DMS 273 (cell line): ENCODE results near the gene THPO.
"Not testable (repeated sequence)": the region's sequence is repeated elsewhere in the genome, so short reads cannot be mapped to it uniquely, and the experiment has no call there.

Source experiments
- DNase-seq: peaks from one replicate; lab custom pipeline; 2025; ENCODE audit not compliant: unreplicated experiment; lab: John Stamatoyannopoulos, UW

THPO gene

DNA sequence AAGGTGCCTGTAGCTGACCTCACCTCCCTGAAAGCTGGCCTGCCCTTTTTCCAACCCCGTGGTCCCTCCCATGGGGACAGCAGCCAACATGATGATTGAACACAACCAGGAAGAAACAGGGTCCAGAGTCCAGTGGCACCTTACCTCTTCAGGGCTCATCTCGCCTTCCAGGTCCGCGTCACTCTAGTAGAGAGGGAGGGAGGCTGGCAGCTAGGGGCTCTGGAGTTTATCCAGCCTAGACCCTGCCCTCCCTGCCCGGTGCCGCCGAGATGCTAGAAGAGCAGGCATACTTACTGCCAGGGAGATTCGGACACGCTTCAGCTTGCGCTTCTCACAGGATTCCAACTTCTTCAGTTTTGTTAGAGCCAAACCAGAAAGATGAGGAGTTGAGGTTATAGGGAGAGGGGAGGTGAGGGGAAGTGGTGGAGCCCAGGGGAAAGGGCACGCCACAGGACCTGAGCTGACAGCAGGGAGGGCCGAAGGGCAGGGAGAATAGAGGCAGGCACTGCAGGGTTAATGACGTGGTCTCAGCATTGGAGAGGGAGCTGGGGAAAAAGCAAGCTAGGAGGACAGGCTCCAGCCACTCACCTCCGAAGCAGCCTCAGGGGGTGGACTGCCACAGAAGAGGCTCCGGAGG, 25.7 kb downstream of the THPO start:
- no peak for DNase-seq

DNA sequence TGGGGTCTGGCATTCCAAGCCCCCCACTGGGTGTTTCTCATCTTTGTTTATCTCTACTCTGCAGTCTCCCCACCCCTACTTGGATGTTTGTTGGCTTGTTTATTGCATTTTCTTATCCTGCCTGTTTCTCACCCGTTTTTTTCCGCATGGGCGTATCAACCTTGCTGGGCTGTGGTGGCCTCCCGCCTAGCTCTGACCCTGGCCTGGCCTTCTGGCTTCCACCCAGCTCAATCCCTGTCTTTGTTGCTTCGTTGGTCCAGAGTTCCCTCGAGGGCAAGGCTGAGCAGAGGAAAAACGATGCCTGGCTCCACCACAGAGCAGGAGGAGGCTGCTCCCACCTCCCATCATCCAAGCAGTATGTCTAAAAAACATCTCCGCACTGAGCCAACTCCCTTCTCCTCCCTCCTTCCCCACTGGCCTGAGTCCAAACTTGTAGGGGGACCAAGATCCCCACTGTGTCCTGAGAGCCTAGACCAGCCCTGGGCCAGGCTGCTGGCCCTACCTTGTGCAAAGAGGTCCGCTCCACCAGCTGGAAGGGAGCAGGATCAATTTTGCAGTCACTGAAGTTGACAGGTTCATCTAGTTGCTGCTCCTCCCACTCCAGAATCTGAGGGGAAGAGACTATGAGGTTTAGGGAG, 26.4 kb downstream of the THPO start:
- DNase-seq: no peak

DNA sequence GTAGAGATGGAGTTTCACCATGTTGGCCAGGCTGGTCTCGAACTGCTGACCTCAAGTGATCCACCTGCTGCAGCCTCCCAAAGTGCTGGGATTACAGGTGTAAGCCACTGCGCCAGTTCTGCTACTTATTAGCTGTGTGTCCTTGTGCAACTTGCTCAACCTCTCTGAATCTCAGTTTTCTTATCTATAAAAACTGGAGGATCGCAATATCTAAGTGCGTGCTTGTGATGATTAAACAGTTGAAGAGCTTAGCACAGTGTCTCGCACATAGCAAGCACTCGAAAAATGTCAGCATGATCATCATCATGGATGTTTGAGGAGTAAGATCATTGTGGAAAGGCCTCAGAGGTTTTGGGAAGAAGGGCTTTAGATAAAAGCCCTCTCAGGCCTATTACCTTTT, 27.4 kb downstream of the THPO start:
- DNase-seq: no peak

DNA sequence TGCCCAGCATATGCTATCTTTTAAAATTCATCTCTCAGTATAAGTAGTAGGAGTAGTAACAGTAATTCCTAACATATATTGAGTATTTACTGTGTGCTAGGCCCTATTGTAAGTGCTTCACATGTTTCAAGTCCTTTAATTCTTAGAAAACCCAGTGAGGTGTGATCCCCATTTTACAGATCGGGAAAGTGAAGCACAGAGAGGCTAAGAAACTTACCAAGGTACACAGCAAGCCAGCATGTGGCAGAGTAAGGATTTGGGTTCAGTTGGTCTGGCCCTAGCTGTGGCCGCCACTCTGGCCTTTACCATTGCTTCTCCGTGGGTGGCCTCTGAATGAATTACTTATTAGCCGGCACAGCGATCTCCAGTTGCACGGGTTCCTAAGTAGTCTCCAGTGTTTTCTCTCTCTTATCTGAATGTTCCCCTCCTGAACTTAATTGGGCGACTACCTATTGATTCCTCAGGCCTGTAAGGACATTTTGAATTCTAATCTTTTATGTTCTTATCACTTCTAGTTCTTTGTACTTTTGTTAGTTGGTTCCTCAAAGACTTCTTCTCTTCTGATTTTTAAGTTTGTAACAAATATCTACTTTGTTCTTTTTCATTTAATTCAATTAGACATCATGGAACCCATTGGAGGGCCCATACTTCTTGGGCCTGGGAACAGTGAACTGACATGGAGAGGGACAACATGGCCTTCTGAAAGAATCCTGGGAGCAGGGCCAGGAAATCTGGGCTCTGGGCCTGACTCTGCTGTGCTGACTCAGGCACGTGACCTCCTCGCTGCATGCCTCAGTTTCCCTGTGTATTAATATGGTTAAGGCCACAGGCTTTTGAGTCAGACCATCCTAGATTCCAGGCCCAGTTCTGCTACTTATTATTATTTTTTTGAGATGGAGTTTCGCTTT, 28.2 kb downstream of the THPO start:
- DNase-seq: no peak

DNA sequence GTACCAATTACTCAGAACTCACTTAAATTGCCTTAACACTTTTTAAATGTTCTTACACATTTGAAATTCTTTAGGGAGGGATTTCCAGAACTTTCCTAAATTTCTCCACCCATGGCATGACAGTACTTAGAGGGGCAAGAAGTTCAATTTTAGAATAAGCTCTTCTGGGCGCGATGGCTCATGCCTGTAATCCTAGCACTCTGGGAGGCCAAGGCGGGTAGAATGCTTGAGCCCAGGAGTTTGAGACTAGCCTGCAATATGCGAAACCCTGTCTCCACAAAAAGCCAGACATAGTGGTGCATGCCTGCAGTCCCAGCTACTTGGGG, 30.0 kb downstream of the THPO start:
- DNase-seq: no peak

DNA sequence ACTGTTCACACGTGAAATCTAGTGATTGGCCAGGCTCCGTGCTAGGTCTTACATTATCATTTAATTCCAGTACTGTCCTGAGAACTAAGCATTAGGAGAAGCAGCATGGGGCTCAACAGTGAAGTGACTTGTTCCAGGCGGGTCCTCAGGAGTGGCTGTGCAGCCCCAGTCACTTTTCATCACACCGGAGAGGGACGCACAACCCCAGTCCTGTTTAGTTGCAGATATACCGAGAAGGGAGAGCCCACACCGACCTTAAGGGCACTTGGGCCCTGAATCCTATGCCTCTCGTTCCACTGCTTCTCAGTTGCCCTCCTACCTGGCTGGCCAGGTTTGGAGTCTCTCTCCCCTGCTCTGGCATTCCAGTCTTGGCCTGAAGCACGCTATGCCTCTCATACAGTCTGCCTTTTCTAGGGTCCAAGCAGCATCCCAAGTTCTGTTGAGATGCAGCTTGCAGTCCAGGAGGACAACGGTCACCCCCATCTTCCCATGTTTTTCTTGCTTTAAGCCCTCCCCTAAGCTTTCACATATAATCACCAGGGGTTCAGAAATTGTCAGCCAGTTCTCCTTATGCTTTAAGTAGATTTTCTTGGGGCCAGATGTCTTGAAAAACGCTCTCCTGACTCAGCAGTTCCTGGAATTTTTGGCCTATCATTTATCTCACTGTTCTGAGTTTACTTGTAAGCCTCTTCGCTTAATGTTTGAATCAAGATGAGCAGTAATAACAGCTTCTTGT, 30.5 kb downstream of the THPO start:
- no peak for DNase-seq

DNA sequence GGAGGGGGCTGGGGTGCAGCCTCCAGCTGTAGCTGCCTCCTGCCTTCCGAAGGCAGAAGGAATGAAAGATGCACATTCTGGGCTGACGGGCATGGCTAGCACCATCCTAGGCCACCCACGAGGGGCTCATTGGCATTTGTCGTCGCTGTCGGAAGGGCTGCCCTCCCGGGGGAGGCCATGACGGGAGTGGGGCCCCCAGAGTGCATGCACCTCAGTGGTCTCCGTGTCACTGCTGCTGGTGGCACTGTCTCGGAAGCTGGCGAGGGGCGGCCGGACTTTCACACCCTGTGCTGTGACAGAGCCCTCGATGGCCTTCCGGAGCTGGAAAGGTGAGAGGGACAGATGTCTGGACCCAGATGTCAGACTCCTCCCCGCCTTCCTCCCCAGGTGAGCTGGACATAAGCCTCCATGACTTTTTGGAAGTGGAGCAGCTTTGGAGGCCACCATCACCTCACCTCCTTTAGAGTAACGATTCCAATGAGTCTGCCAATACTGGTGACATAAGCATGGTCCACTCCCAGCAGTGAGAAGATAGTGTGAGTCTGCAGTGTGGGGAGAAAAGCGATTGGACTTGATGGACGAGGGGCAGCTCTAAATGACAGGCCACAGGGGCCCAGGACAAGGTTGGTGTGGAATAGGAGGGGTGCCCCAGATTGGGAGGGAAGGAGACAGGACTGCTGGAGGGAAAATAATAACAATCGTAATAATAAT, 31.4 kb downstream of the THPO start:
- DNase-seq: no peak

DNA sequence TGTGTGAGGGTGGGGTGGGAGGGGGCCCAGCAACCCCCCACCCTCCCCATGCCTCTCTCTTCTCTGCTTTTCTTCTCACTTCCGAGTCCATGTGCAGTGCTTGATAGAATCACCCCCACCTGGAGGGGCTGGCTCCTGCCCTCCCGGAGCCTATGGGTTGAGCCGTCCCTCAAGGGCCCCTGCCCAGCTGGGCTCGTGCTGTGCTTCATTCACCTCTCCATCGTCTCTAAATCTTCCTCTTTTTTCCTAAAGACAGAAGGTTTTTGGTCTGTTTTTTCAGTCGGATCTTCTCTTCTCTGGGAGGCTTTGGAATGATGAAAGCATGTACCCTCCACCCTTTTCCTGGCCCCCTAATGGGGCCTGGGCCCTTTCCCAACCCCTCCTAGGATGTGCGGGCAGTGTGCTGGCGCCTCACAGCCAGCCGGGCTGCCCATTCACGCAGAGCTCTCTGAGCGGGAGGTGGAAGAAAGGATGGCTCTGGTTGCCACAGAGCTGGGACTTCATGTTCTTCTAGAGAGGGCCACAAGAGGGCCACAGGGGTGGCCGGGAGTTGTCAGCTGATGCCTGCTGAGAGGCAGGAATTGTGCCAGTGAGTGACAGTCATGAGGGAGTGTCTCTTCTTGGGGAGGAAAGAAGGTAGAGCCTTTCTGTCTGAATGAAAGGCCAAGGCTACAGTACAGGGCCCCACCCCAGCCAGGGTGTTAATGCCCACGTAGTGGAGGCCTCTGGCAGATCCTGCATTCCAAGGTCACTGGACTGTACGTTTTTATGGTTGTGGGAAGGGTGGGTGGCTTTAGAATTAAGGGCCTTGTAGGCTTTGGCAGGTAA, 32.5 kb downstream of the THPO start:
- peak; percentile 93 for DNase-seq

DNA sequence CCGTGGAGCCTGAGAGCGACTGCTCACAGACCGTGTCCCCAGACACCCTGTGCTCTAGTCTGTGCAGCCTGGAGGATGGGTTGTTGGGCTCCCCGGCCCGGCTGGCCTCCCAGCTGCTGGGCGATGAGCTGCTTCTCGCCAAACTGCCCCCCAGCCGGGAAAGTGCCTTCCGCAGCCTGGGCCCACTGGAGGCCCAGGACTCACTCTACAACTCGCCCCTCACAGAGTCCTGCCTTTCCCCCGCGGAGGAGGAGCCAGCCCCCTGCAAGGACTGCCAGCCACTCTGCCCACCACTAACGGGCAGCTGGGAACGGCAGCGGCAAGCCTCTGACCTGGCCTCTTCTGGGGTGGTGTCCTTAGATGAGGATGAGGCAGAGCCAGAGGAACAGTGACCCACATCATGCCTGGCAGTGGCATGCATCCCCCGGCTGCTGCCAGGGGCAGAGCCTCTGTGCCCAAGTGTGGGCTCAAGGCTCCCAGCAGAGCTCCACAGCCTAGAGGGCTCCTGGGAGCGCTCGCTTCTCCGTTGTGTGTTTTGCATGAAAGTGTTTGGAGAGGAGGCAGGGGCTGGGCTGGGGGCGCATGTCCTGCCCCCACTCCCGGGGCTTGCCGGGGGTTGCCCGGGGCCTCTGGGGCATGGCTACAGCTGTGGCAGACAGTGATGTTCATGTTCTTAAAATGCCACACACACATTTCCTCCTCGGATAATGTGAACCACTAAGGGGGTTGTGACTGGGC, 33.3 kb downstream of the THPO start:
- no peak for DNase-seq

DNA sequence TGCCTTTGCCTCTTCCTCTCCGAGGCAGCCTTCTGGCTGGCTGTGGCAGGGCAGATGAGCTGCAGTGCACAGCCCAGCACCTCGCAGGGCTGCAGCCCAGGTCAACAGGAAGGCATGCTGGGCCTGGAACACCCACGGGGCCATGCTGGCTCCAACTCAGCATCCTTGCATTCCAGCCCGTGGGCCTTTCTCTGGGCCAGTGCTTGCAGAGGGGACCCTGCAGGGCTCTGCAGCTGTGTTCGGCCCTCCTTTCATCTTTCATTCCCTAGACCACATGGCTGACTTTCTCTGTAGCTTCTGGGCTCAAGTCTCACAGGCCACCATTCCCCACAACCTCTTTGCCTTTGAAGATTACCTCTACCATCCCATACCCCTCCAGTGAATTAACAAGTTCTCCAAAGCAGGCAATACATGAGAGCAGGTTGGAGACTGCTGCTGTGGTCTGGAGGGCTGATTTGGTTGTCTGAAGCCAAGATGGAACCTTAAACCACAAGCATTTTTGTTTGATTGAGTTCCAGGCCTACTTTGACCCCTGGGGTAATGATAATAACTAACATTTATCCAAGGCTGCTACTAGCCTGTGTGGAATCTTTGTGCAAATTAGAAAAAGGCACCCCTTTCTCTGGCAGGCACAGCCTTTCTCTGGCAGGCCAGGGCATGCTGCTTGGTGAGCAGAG, 34.7 kb downstream of the THPO start:
- DNase-seq: no peak

DNA sequence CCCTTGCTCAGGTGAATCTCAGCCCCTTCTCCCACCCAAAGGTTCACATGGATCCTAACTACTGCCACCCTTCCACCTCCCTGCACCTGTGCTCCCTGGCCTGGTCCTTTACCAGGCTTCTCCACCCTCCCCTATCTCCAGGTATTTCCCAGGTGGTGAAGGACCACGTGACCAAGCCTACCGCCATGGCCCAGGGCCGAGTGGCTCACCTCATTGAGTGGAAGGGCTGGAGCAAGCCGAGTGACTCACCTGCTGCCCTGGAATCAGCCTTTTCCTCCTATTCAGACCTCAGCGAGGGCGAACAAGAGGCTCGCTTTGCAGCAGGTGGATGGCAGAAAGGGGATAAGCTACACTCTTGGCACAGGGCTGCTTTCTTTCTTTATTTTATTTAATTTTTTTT, 36.1 kb downstream of the THPO start:
- no peak for DNase-seq

DNA sequence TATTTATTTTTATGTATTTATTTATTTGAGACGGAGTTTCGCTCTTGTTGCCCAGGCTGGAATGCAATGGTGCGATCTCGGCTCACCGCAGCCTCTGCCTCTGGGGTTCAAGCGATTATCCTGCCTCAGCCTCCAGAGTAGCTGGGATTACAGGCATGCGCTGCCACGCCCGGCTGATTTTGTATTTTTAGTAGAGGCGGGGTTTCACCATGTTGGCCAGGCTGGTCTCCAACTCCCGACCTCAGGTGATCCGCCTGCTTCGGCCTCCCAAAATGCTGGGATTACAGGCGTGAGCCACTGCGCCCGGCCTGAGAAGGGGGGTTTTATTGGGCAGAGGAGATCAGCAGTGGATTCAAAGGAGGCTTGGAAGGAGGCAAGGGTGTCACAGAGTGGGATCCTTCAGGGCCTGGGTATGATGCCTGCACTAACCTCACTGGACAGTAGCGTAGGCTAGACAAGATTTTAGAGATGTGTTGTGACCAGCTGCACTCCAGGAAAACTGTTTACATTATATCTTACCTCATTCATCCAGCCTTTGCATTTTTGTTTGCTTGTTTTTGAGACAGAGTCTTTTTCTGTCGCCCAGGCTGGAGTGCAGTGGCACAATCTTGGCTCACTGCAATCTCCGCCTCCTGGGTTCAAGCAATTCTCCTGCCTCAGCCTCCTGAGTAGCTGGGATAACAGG, 38.4 kb downstream of the THPO start:
- not testable (repeated sequence) for DNase-seq

DNA sequence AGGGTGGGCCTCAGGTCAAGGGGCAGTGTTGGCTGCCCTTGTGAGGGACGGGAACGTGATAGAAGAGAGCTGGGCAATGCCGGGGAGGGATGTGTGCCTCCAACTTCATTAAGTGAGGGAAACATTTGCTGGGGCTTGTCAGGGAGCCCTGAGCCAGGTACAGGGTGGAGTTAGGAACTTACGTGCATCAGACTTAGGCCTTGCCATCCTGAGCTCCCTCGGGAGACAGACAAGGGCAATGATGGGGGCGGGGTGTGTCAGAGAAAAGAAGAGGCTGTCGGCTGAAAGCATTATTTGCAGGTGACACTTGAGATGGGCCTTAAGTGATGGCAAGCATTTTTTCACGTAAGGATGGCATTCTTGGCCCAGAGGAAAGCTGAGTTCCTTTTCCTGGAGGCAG, 39.0 kb downstream of the THPO start:
- DNase-seq: no peak

DNA sequence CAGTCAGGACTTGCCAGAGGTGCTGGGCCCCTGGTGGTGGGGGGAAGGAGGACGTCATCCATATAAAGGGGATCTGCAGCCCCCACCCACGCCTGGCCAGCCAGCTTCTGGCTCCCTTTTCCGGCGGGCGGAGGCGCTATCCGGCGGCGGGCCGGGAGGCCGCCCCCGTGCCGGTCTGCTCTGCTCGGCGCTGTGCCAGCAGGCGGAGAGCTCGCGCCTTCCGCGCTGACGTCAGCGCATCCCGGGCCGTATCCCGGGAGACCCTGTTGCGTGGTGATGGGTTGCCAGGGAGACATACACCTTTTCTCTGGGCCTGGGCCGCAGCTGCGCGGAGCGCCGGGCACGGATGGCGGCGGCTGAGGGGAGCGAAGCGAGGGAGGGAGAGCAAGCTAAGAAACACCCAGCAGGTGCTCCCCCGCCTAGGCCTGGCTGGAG, 39.5 kb downstream of the THPO start:
- DNase-seq: peak; percentile 99

DNA sequence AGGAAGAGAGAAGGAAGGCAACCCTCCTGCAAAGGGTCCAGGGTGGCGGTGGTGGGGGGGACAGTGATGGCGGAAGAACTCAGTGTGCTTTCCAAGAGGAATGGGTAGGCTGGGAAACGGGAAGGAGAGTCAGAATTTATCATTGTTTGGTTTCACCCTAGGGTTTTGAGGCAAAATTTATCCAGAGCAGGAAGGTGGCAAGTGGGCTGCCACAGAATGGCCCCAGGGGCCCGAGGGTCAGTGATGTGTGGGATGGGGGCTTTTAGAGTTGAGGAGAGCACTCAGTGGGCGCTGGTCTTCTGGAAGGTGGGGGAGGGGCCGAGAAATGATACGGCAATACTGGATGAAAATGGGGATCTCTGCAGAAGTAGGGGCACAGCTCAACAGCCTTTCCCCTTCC, 40.0 kb downstream of the THPO start:
- no peak for DNase-seq

DNA sequence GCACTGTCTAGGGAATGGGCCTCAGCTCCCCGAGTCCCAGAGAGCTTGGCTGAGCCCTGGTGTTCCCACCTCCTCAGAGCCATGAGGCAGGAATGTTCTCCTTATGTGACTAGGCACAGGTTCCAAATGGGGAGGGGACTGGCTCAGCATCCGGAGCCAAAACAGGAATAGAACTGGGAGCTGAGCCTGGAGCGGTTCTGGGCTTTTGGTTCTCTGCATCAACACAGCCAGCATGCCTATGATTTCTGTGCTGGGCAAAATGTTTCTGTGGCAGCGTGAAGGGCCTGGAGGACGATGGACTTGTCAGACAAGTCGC, 40.6 kb downstream of the THPO start, which contains the start of gene FAM131A:
FAM131A (plus strand) TSS at position 202 of the 316 bp plus-strand sequence; CDS start at position 233, 31 bp downstream.
- peak; percentile 68 for DNase-seq

DNA sequence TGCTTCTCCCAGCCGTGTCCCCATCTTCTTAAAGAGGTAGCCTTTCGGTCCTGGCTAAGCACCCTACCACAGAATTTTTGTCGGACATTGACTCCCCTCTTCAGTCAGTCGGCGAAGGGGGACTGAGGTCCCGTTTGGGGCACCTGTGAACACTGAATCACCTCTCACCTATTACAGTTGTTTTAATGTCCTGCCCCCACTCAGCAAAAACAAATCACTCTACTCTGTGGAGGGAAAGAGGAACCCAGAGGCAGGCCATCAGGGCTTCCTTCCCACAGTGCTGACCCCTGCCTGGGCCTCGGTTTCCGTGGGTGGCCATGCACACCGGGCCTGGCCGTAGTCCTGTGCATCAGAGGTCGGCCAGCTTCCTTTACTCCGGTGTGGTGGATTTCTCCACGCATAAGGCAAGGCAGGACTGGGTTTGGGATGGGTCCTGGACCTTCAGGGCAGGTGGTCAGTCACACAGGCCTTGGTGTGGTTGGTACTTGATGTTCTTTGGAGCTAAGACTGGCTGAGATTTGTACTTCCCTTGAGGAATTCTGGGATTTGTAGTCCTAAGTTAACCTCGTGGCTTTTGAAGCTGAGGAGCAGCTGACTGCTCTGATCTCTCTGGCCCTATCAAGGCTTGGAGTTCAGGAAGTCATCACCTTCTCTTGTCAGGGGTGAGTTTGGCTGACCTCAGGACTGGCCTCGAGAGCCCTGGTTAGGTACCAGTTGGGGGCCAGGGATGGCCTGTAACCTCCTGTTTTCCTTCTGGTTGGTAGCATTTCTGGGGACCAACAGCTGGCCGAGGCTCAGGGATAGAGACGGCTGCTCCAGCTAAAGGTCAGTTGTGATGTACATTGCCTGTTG, 41.2 kb downstream of the THPO start:
- peak; percentile 85 for DNase-seq
